Thyroid gland (tissue), 4 donors: ENCODE results near the gene DPYSL5.

Source experiments
- CTCF ChIP-seq, 6 experiments: fragments of 200-600 bp in 3 of 6; fragments of 450-650 bp in 3 of 6; sonication (generic) in 3 of 6; IDR thresholded peaks; one replicate each; pipeline ENCODE4 v1.5.1; 2016 to 2019; ENCODE audit warnings: antibody characterized with exemption in 6 of 6, mild to moderate bottlenecking in 2 of 6, inconsistent platforms in 1 of 6, moderate library complexity in 1 of 6
- POLR2A ChIP-seq, 2 donors: fragments of 450-650 bp; IDR thresholded peaks; one replicate each; pipeline ENCODE4 v1.6.1; 2017; ENCODE audit warnings: antibody characterized with exemption in 2 of 2, mild to moderate bottlenecking in 2 of 2, moderate library complexity in 1 of 2

- TF ChIP-seq CTCF (IDR thresholded peaks at IDR 0.05) (no peak), POLR2A (IDR thresholded peaks at IDR 0.05) (no peak)
Measured at GRCh38 chr2:26860211-26860850, 12.4 kb downstream of the DPYSL5 start.
